Suprapubic skin (tissue), 3 donors: ENCODE data around the gene ZDHHC17.

Experiments used
- CTCF ChIP-seq, 2 donors: fragments of 200-600 bp in 1 of 2; fragments of 450-650 bp in 1 of 2; sonication (generic) in 1 of 2; IDR thresholded peaks; one replicate each; pipeline ENCODE4 v1.5.1; 2016 to 2019; ENCODE audit warnings: antibody characterized with exemption in 2 of 2, mild to moderate bottlenecking in 1 of 2, moderate library complexity in 1 of 2
- EP300 ChIP-seq: sonication (generic); formaldehyde crosslinking; IDR thresholded peaks from one replicate; pipeline ENCODE4 v1.6.1; 2017; ENCODE audit warnings: antibody characterized with exemption
- POLR2A ChIP-seq, 2 donors: fragments of 450-650 bp; IDR thresholded peaks; one replicate each; pipeline ENCODE4 v1.6.1; 2017; ENCODE audit warnings: antibody characterized with exemption in 2 of 2, mild to moderate bottlenecking in 2 of 2, moderate library complexity in 2 of 2

- TF ChIP-seq CTCF (IDR thresholded peaks at IDR 0.05) (no peak), POLR2A (IDR thresholded peaks at IDR 0.05) (no peak), EP300 (no peak)
Observed at GRCh38 chr12:76848132-76848531, 84.2 kb downstream of the ZDHHC17 start.
